NCI-H1930 (cell line): ENCODE results near the gene TEAD1.

Source experiments
- DNase-seq, 2 experiments: peaks; one replicate each; lab custom pipeline; 2025; lab: John Stamatoyannopoulos, UW

Gene TEAD1

GRCh38 chr11:12666915-12667314, 7.3 kb upstream of the TEAD1 start:
- DNase-seq: no peak

GRCh38 chr11:12667646-12668045, 6.6 kb upstream of the TEAD1 start:
- no peak for DNase-seq

DNA sequence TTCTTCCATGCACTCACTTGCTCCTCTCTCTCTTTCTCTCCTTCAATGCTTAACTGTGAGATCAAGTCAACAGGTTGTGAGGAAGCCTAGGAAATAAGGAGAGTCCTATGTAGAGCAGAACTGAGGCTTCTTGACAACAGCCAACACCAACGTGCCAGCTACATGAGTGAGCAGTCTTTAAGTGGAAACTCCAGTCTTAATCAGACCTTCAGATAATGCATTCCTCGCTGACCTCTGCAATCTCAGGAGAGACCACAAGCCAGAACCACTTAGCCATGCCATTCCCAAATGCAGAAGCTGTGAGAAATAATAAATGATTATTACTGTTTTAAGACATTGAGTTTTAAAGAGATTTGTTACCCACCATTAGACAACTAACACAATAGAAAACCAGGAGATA, 6.1 kb upstream of the TEAD1 start:
- DNase-seq: no peak

GRCh38 chr11:12669930-12670329, 4.3 kb upstream of the TEAD1 start:
- DNase-seq: no peak

DNA sequence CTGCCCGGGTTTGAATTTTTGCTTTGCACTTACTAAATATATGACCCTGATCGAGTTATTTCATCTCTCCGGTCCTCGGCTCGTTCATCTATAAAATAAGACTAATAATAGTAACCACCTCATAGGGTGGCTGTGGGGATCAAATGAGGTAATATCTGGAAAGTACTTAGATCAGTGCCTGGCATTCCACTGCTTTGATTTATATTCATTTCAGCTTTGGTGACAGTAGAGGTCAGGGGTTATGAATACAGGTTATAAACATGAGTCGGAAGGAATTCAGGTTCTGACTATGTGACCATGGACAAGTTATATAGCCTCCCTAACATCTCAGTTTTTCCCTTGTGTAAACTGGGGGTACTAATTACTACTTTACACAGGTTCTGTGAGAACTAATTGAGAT, 2.9 kb upstream of the TEAD1 start:
- no peak for DNase-seq

GRCh38 chr11:12673601-12673923, 659 bp upstream of the TEAD1 start:
- DNase-seq: no peak

DNA sequence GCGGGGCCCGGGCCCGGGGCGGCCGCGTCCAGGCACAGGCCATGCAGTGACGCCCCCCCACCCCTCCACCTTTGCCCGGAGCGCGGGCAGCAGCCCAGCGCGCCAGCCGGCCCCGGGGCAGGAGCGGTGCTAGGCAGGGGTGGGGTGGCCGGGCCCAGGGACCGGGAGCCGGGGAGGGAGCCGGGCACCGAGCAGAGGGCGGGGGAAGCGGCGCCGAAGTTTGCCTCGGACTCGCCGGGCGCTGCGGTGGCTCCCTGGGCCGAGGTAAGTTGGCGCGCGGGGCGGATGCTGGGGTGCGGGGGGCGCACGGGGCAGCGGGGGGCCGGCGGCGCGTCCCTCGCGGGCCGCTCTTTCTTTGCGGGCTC, 332 bp downstream of the TEAD1 start:
- DNase-seq: no peak

GRCh38 chr11:12674936-12675696, 895 bp downstream of the TEAD1 start:
- no peak for DNase-seq

DNA sequence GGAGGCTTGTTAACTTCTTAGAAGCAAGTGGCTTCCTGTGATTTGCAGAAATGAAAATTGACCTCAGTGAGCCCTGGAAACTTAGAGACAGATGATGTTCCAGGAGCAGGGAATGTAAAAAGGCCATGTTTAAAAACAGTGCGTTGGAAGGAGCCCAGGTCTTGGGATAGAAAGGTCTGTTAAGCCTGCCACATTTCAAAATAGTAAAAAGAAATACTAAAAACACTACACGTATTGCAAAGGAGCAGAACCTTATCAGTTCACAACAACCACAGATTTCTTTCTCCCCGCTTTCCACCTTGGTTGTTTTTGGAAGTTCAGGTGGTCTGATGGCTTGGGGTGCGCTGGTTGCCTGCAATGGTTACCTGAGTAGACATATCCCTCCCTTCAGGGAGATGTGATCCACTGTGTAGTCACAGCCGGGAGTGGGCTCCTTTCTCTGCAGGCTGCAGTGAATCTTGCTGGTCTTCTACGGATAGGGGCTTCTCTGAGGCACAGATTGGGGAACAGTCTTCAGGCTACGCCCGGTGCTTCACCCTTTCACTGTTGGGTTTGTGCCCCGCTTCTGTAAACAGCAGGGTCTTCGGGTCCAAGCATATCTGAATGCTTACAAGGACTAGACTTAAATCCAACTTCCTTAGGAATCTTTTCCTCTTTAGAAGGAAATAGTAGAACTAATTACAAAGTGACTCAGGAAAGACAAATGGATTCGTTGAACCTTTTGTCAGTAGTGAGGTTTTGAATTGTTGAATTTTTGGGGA, 1.9 kb downstream of the TEAD1 start:
- no peak for DNase-seq

- DNase-seq: no peak
Measured at GRCh38 chr11:12677131-12677530, 2.9 kb downstream of the TEAD1 start.

DNA sequence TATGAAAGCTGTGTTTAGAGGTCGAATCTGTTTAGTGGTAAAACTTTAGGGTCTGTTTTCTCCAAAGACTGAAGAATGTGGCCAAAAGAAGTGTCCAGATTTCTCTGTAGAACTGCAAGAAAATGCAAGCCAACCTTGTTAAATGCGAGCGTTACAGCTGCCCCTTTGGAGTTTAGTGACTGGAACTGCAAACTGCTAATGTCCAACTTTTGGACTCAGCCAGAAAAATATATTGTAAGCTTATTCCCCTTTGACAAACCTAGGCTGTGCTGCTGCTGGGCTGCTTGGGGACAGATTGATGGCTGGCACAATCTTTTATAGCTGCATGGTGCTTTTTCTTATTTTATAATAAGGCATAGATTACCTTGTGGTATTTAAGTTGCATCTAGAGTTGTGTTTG, 3.9 kb downstream of the TEAD1 start:
- no peak for DNase-seq

DNA sequence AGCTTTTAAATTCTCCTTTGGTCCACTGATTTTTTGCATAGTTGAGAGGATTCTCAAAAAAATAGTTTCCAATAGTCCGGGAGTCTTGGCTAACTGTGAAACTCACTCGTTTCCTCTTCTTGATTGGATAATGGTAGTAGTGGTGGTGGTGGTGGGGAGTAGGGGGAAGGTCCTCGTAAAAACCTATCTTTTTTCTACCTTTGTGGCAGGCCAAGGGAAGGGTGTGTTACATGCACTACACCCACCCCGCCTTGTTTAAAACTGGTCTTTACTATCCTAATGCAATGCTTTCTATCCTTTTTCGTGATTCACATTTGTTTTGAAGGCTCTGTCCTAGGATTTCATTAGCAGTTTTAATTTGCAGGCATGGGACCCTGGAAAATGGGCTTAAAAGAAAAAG, 4.8 kb downstream of the TEAD1 start:
- DNase-seq: no peak

- no peak for DNase-seq
Measured at GRCh38 chr11:12679471-12679870, 5.2 kb downstream of the TEAD1 start.

GRCh38 chr11:12680246-12680939, 6.2 kb downstream of the TEAD1 start:
- DNase-seq: no peak

DNA sequence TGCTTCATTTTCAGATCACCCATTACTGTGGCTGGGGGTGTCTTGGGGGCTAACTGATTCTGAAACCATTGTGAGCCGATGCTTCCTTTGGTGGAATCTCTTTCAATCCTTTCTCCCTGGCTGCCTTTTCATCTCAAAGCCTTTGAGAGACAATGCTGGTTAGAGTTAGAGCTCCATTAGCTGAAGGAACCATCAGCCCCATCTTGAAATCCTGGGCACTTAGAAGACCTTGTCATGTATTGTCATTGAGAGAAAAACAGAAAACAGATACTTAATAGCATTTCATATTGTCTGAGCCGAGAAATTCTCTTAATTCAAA, 6.7 kb downstream of the TEAD1 start:
- DNase-seq: no peak

GRCh38 chr11:12681466-12681865, 7.2 kb downstream of the TEAD1 start:
- no peak for DNase-seq

DNA sequence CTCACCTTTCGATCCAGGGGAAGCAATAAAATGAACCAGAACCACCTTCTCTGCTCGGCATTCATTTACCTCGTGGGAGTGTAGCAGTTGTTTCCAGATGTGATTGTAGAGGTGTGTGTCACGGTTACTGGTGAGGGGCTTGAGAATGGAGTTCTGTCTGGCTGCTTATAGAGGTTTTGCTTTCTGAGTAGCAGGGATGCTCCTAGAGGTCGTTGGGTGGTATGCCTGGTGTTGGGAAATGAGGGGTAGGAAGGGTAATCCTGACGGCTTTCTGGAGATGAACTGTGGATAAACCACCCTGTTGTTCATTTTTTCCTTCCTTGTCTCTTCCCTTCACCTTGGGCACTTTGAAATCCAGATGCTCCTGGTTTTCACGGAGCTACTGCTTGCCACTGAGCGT, 8.1 kb downstream of the TEAD1 start:
- DNase-seq: no peak

- no peak for DNase-seq
Measured at GRCh38 chr11:12682737-12683500, 8.7 kb downstream of the TEAD1 start.

DNA sequence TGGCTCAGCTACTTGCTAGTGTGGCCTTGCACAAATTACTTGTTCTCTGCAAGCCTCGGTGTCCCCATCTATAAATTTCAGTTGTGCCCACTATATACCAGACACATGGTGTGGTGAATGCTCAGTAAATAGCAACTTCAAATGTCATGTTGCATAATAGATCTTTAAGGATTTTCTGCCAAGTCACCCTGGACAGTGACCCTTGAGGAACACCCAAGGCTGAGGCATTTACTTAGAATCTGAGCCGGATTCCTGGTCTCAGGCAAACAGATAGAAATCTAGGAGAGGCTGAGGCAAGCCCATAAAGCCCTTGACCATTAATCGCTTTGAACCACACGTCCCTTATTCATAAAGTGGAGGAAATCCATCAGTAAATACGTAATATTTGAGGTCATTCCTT, 9.7 kb downstream of the TEAD1 start:
- no peak for DNase-seq

- no peak for DNase-seq
Measured at GRCh38 chr11:12684315-12684714, 10.1 kb downstream of the TEAD1 start.

- no peak for DNase-seq
Measured at GRCh38 chr11:12684816-12685215, 10.6 kb downstream of the TEAD1 start.

- DNase-seq: no peak
Measured at GRCh38 chr11:12685229-12685628, 11.0 kb downstream of the TEAD1 start.
